Uterus (tissue), 2 donors: ENCODE data around the gene SLC22A31.
"Not testable (repeated sequence)": the region's sequence is repeated elsewhere in the genome, so short reads cannot be mapped to it uniquely, and the experiment has no call there.

Experiments used
- POLR2A ChIP-seq, 2 donors: fragments of 450-650 bp; IDR thresholded peaks; one replicate each; pipeline ENCODE4 v1.6.1; 2016; ENCODE audit warnings: antibody characterized with exemption in 2 of 2, mild to moderate bottlenecking in 1 of 2, moderate library complexity in 1 of 2
- TF ChIP-seq, protein P1 (sequence below), 4 experiments: fragments of 200-600 bp in 2 of 4; fragments of 450-650 bp in 2 of 4; sonication (generic) in 2 of 4; IDR thresholded peaks; one replicate each; pipeline ENCODE4 v1.5.1; 2016 to 2019; ENCODE audit warnings: antibody characterized with exemption in 4 of 4, mild to moderate bottlenecking in 2 of 4, moderate library complexity in 1 of 4

DNA sequence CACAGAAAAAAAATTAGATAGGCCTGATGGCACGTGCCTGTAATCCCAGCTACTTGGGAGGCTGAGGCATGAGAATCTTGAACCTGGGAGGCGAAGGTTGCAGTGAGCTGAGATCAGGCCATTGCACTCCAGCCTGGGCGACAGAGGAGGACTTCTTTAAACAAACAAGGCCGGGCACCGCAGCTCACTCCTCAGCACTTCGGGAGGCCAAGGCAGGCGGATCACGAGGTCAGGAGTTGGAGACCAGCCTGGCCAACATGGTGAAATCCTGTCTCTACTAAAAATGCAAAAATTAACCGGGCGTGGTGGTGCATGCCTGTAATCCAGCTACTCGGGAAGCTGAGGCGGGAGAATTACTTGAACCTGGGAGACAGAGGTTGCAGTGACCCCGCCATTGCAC is 43.9 kb upstream of the SLC22A31 start:
- TF ChIP-seq, protein P1, sequence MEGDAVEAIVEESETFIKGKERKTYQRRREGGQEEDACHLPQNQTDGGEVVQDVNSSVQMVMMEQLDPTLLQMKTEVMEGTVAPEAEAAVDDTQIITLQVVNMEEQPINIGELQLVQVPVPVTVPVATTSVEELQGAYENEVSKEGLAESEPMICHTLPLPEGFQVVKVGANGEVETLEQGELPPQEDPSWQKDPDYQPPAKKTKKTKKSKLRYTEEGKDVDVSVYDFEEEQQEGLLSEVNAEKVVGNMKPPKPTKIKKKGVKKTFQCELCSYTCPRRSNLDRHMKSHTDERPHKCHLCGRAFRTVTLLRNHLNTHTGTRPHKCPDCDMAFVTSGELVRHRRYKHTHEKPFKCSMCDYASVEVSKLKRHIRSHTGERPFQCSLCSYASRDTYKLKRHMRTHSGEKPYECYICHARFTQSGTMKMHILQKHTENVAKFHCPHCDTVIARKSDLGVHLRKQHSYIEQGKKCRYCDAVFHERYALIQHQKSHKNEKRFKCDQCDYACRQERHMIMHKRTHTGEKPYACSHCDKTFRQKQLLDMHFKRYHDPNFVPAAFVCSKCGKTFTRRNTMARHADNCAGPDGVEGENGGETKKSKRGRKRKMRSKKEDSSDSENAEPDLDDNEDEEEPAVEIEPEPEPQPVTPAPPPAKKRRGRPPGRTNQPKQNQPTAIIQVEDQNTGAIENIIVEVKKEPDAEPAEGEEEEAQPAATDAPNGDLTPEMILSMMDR (IDR thresholded peaks at IDR 0.05), result not testable (repeated sequence)
- not testable (repeated sequence) for TF ChIP-seq POLR2A (IDR thresholded peaks at IDR 0.05)
